Erythroblast (primary cell): ENCODE data around the gene SDK2.

Source experiments
- GATA1 ChIP-seq: IDR thresholded peaks from 2 replicates; pipeline ENCODE4 v1.6.1; 2011; ENCODE audit warnings: low read depth, mild to moderate bottlenecking, control low read depth, low read length, moderate library complexity
- POLR2A ChIP-seq: IDR thresholded peaks from 2 replicates; pipeline ENCODE4 v1.6.1; 2011; ENCODE audit warnings: mild to moderate bottlenecking, low read length

DNA sequence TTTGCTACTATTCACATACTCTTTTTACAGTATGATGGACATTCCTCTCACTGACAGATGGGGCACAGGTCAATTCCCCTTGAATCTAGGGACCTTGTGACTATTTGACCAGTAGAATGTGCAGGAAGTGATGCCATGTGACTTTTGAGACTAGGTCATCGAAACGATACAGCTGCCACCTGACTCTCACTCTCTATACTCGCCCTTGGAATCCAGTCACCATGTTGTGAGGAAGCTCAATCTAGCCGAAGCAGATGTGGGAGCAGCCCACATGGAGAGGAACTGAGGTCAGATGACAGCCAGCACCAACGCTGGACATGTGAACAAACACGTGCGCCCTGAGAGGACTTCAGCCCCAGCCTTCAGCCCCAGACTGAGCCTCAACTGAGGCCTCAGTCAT is 184.3 kb downstream of the SDK2 start:
- TF ChIP-seq POLR2A = no peak
- TF ChIP-seq GATA1 = no peak
